Measurements from ENCODE around the gene DDN.

- TF ChIP-seq CTCF (conservative IDR thresholded peaks at IDR 0.05) (no peak), EZH2 (IDR thresholded peaks at IDR 0.05; ENCODE audit: low read depth) (no peak)
Measured at GRCh38 chr12:48966177-48966895, 32.8 kb downstream of the DDN start.

Measured in PC-9 (cell line).